LoVo (cell line): ENCODE measurements around the gene PRKCD.

ENCODE experiments used
- DNase-seq: peaks from one replicate; pipeline ENCODE4 v3.0.0-alpha.2; 2016; ENCODE audit warnings: low spot score

The PRKCD gene

GRCh38 chr3:53232641-53233377 is 71.8 kb downstream of the PRKCD start:
- no peak for DNase-seq

GRCh38 chr3:53234130-53234840 is 73.3 kb downstream of the PRKCD start:
- no peak for DNase-seq

GRCh38 chr3:53234841-53235232 is 73.8 kb downstream of the PRKCD start:
- DNase-seq = no peak

- DNase-seq = no peak
Observed at GRCh38 chr3:53235545-53235944, 74.5 kb downstream of the PRKCD start.

GRCh38 chr3:53236112-53236841 is 75.3 kb downstream of the PRKCD start:
- DNase-seq = peak; percentile 67

DNA sequence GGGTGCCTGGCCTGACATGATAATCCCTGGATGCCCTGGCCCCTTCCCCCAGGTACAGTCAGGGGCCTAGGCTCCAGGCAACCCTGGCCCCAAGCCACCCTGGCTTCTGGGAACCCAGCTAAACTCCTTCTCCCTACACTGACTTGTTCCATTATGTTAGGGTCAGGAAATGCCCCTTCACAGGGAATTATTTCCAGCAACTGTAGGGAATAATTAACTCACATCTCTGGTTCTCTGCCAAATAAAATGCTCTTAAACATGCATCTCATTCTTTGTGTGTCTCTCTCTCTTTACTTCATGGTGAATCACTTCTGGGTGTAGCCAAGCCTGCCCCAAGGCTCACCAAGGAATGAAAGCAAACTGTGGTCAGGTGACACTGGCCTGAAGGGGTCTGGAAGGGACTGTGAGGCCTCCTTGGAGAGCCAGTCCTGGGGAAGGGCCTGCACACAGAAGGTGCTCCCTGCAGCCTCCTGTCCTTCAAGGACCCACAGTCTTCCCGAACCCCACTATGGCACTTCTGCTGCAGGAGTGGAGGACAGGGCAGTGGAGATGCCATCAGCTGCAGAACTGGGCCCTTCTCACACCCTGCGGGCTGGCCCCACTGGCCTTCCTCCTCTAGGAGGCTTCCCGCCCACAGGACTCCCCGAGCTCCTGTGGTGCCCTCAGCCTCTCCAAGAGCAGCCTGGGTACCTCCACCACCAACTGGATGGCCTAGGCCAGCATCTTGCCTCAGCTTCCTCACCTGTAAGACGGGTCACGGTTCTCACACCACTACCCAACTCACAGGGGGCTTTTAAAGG is 77.2 kb downstream of the PRKCD start:
- DNase-seq = peak; percentile 91

- DNase-seq = no peak
Observed at GRCh38 chr3:53238886-53239285, 77.9 kb downstream of the PRKCD start.

DNA sequence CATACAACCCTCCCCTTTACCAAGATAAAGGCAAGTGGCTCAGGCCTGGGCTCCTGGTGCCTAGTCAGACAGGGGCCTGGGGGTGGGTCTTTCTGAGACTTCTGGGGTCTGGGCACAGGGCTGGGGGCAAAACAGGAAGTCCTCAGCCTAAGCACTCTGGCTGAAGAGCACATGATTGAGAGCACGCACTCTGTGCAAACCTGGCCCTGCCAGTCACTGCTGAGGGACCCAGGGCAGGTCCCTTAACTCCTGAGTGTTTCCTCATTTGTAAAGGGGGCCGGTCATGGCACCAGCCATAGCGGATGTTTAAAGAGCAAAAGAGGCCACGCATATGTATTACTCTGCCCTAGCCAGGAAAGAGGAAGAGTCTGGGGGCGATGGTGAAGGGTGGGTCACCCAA is 78.8 kb downstream of the PRKCD start:
- no peak for DNase-seq

DNA sequence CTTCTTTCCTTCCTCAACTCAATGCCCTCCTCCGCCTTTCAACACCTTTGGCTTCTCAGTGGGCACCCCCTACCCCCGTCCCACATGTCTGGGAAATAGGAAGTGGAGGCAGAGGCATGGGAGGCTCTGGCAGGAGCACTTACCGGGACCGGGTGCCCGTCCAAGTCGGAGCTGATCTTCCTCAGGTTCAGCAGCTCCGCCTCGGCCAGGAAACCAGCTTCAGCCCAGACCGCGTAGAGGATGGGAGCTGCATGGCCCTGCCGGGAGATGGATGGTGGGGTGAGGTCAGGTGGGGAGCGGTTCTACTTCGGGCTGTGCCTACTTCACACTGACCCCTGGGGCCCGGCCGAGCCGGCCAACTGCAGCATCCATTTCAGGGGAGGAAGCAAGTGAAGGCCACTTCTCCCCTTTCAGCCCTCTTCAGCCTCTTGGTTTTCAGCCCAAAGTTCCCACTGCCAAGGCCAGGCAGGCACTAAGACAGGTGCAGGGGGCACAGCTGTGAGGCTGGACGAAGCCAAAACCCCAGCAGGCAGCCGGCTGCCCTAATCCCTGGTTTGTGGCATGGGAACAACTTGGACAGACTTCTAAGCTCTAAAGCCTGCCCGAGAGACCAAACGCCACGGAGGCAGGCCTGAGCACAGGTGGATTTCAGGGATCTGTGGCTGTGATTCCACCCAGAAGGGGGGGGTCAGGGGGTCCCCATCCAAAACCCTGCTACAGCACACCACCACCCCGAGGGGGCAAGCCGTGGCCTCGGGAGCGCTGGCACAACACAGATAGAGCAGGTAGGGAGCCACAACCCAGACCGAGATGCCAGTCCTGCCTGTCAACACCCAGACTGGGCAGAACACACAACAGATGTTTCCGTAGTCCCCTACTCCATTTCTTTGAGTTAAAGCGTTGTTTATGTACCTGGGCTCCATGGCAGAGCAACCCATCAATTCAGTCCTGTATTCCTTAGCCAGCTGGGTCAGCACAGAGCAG is 80.3 kb downstream of the PRKCD start:
- DNase-seq = no peak

DNA sequence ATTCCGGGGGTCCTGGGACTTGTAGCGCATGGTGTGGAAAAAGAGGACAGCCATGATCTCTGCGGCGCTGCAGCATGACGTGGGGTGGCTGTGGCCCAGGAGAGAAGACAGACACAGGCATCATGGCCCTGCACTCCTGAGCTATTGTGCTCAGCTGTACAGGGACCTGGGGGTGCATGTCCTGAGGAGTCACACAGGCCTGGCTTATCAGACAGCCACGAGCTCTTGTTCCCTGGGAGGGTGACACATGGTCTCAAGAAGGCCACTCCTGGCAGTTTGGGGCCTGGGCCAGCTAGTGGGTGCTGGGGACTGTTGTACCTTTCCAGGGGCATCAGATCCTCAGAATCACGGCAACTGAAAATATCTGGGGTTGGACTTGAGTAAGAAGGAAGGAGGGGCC is 81.1 kb downstream of the PRKCD start:
- no peak for DNase-seq
